ENCODE measurements around the gene CDH23. TPM values are rescaled to one million over a fixed set of nuclear protein-coding genes. Genes with fewer than 3 reads are reported as not detected.

Gene CDH23
- polyA plus RNA-seq, 1 donor from 2014 or later, result 6.6 TPM

DNA sequence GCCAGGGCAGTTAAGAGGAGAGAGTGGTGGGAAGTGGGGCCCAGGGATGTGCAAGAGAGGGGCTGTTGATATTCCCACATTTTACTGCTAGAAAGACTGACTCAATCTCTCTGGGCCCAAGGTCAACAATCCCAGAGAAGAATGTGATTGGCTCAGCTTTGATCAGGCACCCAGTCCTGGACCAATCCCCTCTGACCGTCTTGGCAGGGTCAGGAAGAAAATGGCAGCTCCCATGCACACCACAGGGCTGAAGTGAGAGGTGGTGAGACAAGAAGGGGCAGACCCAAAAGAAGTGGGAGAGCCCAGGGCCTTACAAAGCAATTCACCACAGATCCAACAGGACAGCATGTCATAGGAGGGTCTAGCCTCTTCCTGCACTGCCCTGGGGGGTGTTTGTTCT lies 326.1 kb downstream of the CDH23 start:
- Histone ChIP-seq H4K20me1 (ENCODE audit: insufficient read depth) (no peaks in the 10 kb centered on the region), H3K4me2 (ENCODE audit: low read length) (no peak overlapping the region), H3K9me2 (ENCODE audit: insufficient read depth, low read length) (no peaks in the 10 kb centered on the region), H3K79me2 (replicated peaks; ENCODE audit: insufficient read depth, low read length) (no peaks in the 10 kb centered on the region), H3F3A (ENCODE audit: insufficient read depth, low read length, poor library complexity, severe bottlenecking) (no peaks in the 10 kb centered on the region), H3K27ac (ENCODE audit: low read length) (no peak overlapping the region), H3K27me3 (ENCODE audit: insufficient read depth, low read depth, low read length) (no peaks in the 10 kb centered on the region), H3K36me3 (ENCODE audit: insufficient read depth, low read length) (no peaks in the 10 kb centered on the region), H2AFZ (ENCODE audit: low read depth, low read length) (no peak overlapping the region), H3K9ac (ENCODE audit: low read length) (no peak overlapping the region), H3K9me3 (ENCODE audit: low read length) (no peaks in the 10 kb centered on the region), H3K4me3 (ENCODE audit: low read length) (no peak overlapping the region)
- no peak for TF ChIP-seq MXI1 (conservative IDR thresholded peaks at IDR 0.05; ENCODE audit: poor library complexity, severe bottlenecking)

- no peak for TF ChIP-seq MXI1 (conservative IDR thresholded peaks at IDR 0.05; ENCODE audit: poor library complexity, severe bottlenecking)
- TF ChIP-seq, protein P1, sequence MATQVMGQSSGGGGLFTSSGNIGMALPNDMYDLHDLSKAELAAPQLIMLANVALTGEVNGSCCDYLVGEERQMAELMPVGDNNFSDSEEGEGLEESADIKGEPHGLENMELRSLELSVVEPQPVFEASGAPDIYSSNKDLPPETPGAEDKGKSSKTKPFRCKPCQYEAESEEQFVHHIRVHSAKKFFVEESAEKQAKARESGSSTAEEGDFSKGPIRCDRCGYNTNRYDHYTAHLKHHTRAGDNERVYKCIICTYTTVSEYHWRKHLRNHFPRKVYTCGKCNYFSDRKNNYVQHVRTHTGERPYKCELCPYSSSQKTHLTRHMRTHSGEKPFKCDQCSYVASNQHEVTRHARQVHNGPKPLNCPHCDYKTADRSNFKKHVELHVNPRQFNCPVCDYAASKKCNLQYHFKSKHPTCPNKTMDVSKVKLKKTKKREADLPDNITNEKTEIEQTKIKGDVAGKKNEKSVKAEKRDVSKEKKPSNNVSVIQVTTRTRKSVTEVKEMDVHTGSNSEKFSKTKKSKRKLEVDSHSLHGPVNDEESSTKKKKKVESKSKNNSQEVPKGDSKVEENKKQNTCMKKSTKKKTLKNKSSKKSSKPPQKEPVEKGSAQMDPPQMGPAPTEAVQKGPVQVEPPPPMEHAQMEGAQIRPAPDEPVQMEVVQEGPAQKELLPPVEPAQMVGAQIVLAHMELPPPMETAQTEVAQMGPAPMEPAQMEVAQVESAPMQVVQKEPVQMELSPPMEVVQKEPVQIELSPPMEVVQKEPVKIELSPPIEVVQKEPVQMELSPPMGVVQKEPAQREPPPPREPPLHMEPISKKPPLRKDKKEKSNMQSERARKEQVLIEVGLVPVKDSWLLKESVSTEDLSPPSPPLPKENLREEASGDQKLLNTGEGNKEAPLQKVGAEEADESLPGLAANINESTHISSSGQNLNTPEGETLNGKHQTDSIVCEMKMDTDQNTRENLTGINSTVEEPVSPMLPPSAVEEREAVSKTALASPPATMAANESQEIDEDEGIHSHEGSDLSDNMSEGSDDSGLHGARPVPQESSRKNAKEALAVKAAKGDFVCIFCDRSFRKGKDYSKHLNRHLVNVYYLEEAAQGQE (IDR thresholded peaks at IDR 0.05; ENCODE audit: borderline replicate concordance), result no peak
- no peak for TF ChIP-seq POLR2AphosphoS5 (IDR thresholded peaks at IDR 0.05)
- TF ChIP-seq SMC3 (conservative IDR thresholded peaks at IDR 0.05; ENCODE audit: poor library complexity), result no peak
- no peak for TF ChIP-seq RAD21 (conservative IDR thresholded peaks at IDR 0.05)
- no peak for TF ChIP-seq TAF1 (IDR thresholded peaks at IDR 0.05; ENCODE audit: low read depth)
- TF ChIP-seq EZH2 (IDR thresholded peaks at IDR 0.05; ENCODE audit: borderline replicate concordance, insufficient read depth, low read length, poor library complexity, severe bottlenecking), result no peak
- no peak for TF ChIP-seq EP300 (conservative IDR thresholded peaks at IDR 0.05; ENCODE audit: poor library complexity, severe bottlenecking)
- H3K9ac ChIP-seq (ENCODE audit: low read length), result no peak overlapping the region
- no peak overlapping the region for H2AFZ ChIP-seq (ENCODE audit: low read depth, low read length)
- H3K9me3 ChIP-seq (ENCODE audit: low read length), result no peaks in the 10 kb centered on the region
- no peaks in the 10 kb centered on the region for H3F3A ChIP-seq (ENCODE audit: insufficient read depth, low read length, poor library complexity, severe bottlenecking)
- no peak overlapping the region for H3K4me3 ChIP-seq (ENCODE audit: low read length)
- H3K4me2 ChIP-seq (ENCODE audit: low read length), result no peak overlapping the region
- no peaks in the 10 kb centered on the region for H3K79me2 ChIP-seq (replicated peaks; ENCODE audit: insufficient read depth, low read length)
- H4K20me1 ChIP-seq (ENCODE audit: insufficient read depth), result no peaks in the 10 kb centered on the region
- no peaks in the 10 kb centered on the region for H3K27me3 ChIP-seq (ENCODE audit: insufficient read depth, low read depth, low read length)
- H3K27ac ChIP-seq (ENCODE audit: low read length), result no peak overlapping the region
- no peaks in the 10 kb centered on the region for H3K9me2 ChIP-seq (ENCODE audit: insufficient read depth, low read length)
- no peaks in the 10 kb centered on the region for H3K36me3 ChIP-seq (ENCODE audit: insufficient read depth, low read length)
Observed at GRCh38 chr10:71723311-71723710, 326.6 kb downstream of the CDH23 start.

GRCh38 chr10:71724539-71724938 lies 327.8 kb downstream of the CDH23 start:
- no peaks in the 10 kb centered on the region for H3K9me2 ChIP-seq (ENCODE audit: insufficient read depth, low read length)
- H3K79me2 ChIP-seq (replicated peaks; ENCODE audit: insufficient read depth, low read length), result no peaks in the 10 kb centered on the region
- no peak overlapping the region for H3K4me3 ChIP-seq (ENCODE audit: low read length)
- H4K20me1 ChIP-seq (ENCODE audit: insufficient read depth), result no peaks in the 10 kb centered on the region
- no peaks in the 10 kb centered on the region for H3K9me3 ChIP-seq (ENCODE audit: low read length)
- no peak overlapping the region for H3K4me2 ChIP-seq (ENCODE audit: low read length)
- H3K36me3 ChIP-seq (ENCODE audit: insufficient read depth, low read length), result no peaks in the 10 kb centered on the region
- TF ChIP-seq POLR2AphosphoS5 (IDR thresholded peaks at IDR 0.05) (no peak), EZH2 (IDR thresholded peaks at IDR 0.05; ENCODE audit: borderline replicate concordance, insufficient read depth, low read length, poor library complexity, severe bottlenecking) (no peak), TAF1 (IDR thresholded peaks at IDR 0.05; ENCODE audit: low read depth) (no peak), RAD21 (conservative IDR thresholded peaks at IDR 0.05) (no peak), CTCF (IDR thresholded peaks at IDR 0.05; ENCODE audit: poor library complexity, severe bottlenecking) (no peak), SMC3 (conservative IDR thresholded peaks at IDR 0.05; ENCODE audit: poor library complexity) (no peak), MXI1 (conservative IDR thresholded peaks at IDR 0.05; ENCODE audit: poor library complexity, severe bottlenecking) (no peak), EP300 (conservative IDR thresholded peaks at IDR 0.05; ENCODE audit: poor library complexity, severe bottlenecking) (no peak)
- TF ChIP-seq, protein P1 (IDR thresholded peaks at IDR 0.05; ENCODE audit: borderline replicate concordance), result no peak
- H2AFZ ChIP-seq (ENCODE audit: low read depth, low read length), result no peak overlapping the region
- no peak overlapping the region for H3K27ac ChIP-seq (ENCODE audit: low read length)
- no peaks in the 10 kb centered on the region for H3K27me3 ChIP-seq (ENCODE audit: insufficient read depth, low read depth, low read length)
- no peak overlapping the region for H3K9ac ChIP-seq (ENCODE audit: low read length)
- H3F3A ChIP-seq (ENCODE audit: insufficient read depth, low read length, poor library complexity, severe bottlenecking), result no peaks in the 10 kb centered on the region

Data from neural cell (in vitro differentiated cells).